AG04449 (cell line): ENCODE data around the gene MASP2.
A peak's percentile ranks its signal among the peaks of the same experiment; 100 is the strongest.

ENCODE experiments used
- CTCF ChIA-PET: fragments of 350-600 bp; formaldehyde crosslinking; extraction: SDS; loops from one replicate; lab custom pipeline; 2021; ENCODE audit warnings: antibody characterized with exemption; lab: Yijun Ruan, JAX
- POLR2A ChIA-PET: fragments of 400-600, 350-600 bp; formaldehyde crosslinking; extraction: SDS; loops from one replicate; lab custom pipeline; 2020; ENCODE audit warnings: antibody characterized with exemption, inconsistent platforms; lab: Yijun Ruan, JAX
- DNase-seq: peaks from one replicate; pipeline ENCODE4 v3.0.0-alpha.2; 2010; ENCODE audit warnings: low read depth, low spot score
- H3K4me3 ChIP-seq: 2 replicates; pipeline ENCODE4 v1.5.1; 2011; ENCODE audit warnings: low read depth, mild to moderate bottlenecking, control low read depth, low read length
- TF ChIP-seq, protein P1 (sequence below): IDR thresholded peaks from one replicate; pipeline ENCODE4 v1.5.1; 2011; ENCODE audit warnings: mild to moderate bottlenecking, moderate library complexity, low read length, control low read depth, inconsistent platforms; ENCODE audit not compliant: insufficient read depth; ENCODE audit errors: missing control alignments

The MASP2 gene

DNA sequence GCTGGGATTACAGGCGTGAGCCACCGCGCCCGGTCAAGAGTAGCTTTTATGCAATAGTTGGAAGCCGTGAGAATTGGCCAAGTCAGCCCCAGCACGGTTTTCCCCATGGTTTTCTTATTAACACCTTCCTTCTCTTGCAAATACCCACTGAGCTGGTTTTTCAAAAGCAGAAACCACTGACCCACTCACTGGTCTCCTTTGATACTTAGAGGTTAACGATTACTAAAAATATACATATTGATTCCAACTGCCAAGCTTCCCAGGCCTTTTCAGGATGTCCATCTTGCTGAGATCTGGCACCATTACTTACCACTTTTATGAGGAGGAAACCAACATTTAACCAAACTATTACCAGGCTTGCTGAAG, 60.5 kb downstream of the MASP2 start:
- ChIA-PET CTCF (no interaction called here), POLR2A (interaction anchor here (0.6 kb wide), 1 partner anchor 190 kb away, joined by 3 read pairs; no protein-coding TSS in a partner anchor)
- H3K4me3 ChIP-seq = no peak overlapping the region
- TF ChIP-seq, protein P1, sequence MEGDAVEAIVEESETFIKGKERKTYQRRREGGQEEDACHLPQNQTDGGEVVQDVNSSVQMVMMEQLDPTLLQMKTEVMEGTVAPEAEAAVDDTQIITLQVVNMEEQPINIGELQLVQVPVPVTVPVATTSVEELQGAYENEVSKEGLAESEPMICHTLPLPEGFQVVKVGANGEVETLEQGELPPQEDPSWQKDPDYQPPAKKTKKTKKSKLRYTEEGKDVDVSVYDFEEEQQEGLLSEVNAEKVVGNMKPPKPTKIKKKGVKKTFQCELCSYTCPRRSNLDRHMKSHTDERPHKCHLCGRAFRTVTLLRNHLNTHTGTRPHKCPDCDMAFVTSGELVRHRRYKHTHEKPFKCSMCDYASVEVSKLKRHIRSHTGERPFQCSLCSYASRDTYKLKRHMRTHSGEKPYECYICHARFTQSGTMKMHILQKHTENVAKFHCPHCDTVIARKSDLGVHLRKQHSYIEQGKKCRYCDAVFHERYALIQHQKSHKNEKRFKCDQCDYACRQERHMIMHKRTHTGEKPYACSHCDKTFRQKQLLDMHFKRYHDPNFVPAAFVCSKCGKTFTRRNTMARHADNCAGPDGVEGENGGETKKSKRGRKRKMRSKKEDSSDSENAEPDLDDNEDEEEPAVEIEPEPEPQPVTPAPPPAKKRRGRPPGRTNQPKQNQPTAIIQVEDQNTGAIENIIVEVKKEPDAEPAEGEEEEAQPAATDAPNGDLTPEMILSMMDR = no peak
- DNase-seq = no peak

DNA sequence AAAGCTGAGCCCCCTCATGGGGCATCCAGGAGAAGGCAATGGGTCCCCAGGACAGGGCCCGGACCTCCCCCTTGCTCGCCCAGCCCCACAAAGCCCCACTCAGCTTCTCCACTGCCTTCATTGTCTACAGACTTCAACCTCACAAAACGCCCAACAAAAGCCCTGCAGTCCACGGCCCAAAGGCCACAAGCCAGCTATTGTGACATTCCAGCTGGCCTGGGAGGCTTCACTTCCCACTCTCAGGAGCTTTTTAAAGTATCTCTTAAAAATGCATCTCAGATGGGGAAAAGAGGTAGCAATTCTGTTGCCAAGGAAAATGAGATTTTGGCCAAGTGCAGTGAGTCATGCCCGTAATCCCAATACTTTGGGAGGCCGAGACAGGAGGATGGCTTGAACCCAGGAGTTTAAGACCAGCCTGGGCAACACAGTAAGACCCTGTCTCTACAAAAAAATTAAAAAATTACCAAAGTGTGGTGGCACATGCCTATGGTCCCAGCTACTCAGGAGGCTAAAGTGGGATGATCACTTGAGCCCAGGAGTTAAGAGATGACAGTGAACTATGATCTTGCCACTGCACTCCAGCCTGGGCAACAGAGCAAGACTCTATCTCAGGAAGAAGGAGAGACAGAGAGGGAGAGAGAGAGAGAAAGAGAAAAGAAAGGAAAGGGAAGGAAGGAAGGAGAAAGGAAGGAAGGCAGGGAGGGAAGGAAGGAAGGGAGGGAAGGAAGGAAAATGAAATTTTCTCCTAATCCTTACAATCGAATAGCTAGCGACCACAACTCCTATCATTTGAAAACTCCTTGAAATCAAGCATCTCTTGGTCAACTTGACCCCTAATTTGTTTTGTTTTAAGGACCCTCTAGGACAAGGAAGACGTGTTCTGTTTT, 66.0 kb downstream of the MASP2 start:
- no peak overlapping the region for H3K4me3 ChIP-seq
- CTCF ChIA-PET = interaction anchor here (0.7 to 1.7 kb wide), 8 partner anchors 8 to 474 kb away, joined by 3 to 7 read pairs (median 4); partner anchors contain the start of gene TARDBP
- TF ChIP-seq, protein P1 = no peak
- POLR2A ChIA-PET = no interaction called here
- no peak for DNase-seq

DNA sequence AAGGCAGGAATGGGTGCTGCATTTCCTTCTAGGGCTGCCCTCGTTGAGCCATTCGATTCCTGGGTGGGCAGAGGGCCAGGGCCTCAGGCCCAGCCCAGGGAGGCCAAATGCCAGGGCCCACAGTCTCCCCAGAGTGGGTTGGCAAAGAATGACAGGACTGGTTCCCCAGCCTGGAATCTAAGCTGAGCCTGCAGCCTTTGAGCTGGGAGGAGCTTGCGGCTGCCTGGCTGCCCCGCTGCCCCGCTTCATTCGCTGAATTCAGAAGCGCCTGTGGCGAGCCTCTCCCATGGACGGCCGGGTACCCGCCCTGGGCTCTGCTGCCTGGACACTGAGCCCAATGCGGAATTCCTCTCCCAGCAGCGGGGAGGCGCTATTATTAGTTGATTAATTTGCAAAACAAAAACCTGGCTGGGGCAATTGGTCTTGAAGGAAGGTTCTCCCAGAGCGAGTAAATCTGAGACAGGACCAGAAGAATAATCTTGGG, 66.9 kb downstream of the MASP2 start:
- no peak overlapping the region for H3K4me3 ChIP-seq
- CTCF ChIA-PET = interaction anchor here (0.7 to 1.7 kb wide), 9 partner anchors 9 to 486 kb away, joined by 3 to 7 read pairs (median 3); partner anchors contain the start of gene TARDBP
- POLR2A ChIA-PET = no interaction called here
- TF ChIP-seq, protein P1 = peak; percentile 19
- no peak for DNase-seq

DNA sequence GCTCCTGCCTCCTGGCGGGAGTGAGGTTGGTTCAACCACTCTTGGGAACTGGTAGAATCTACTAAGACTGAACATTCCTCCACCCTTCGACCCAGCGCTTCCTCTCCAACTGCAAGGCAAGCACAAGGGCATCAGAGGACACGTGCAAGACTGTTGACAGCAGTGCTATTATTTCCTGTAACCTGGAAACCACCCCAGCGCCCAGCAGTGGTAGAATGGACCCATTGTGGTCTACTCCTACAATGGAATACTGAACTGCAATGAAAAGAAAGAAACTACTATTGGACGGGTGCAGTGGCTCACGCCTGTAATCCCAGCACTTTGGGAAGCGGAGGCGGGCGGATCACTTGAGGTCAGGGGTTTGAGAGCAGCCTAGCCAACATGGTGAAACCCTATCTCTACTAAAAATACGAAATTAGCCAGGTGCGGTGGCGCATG, 67.5 kb downstream of the MASP2 start:
- no peak for DNase-seq
- ChIA-PET POLR2A (no interaction called here), CTCF (interaction anchor here (0.7 to 1.7 kb wide), 9 partner anchors 8 to 485 kb away, joined by 3 to 7 read pairs (median 3); partner anchors contain the start of gene TARDBP)
- TF ChIP-seq, protein P1 = no peak
- H3K4me3 ChIP-seq = no peak overlapping the region

DNA sequence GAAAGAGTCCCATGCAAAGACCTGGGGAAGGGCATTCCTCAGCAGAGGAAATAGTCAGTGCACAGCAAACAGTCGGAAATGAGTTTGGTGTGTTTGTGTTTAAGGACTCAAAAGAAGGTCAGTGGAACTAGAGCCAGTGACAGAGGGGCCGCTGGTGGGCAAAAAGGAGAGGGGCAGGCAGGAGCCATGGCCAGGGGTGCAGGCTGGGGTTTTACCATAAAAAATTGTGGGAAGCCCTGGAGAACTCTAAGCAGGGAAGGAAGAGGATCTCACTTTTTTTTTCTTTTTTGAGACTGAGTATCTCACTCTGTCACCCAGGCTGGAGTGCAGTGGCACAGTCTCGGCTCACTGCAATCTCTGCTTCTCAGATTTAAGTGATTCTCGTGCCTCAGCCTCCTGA, 68.3 kb downstream of the MASP2 start:
- TF ChIP-seq, protein P1 = no peak
- POLR2A ChIA-PET = no interaction called here
- DNase-seq = no peak
- CTCF ChIA-PET = interaction anchor here (1.0 to 1.4 kb wide), 2 partner anchors 59 to 485 kb away, joined by 3 read pairs; no protein-coding TSS in a partner anchor
- H3K4me3 ChIP-seq = no peak overlapping the region
